GM18499 (cell line): ENCODE data around the gene PLD3.
"Not testable (repeated sequence)": the region's sequence is repeated elsewhere in the genome, so short reads cannot be mapped to it uniquely, and the experiment has no call there.

ENCODE experiments used
- ATAC-seq: cut with Tn5 transposase; IDR thresholded peaks from one replicate; pipeline ENCODE4 v1.9.1; 2021; ENCODE audit warnings: moderate number of reproducible peaks; ENCODE audit not compliant: insufficient read depth, unreplicated experiment

PLD3 gene

DNA sequence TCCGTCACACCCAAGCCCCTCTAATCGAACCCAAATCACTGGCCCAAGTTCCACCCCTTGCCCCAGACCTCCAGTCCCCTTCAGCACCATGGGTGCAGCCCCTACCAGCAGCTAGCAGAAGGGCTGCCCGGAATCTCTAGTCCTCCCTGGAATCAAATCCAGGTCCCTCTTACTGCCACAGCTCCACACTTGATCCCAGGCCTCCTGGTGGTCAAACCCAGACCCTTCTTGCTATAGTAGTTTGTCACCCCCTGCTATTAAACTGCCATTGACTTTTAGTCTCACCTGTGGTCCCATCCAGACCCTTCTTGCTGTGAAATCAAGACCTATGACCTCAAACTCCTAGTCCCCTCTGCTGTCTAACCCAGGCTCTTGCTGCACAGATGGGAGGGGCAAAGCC, 32.8 kb downstream of the PLD3 start:
- no peak for ATAC-seq

DNA sequence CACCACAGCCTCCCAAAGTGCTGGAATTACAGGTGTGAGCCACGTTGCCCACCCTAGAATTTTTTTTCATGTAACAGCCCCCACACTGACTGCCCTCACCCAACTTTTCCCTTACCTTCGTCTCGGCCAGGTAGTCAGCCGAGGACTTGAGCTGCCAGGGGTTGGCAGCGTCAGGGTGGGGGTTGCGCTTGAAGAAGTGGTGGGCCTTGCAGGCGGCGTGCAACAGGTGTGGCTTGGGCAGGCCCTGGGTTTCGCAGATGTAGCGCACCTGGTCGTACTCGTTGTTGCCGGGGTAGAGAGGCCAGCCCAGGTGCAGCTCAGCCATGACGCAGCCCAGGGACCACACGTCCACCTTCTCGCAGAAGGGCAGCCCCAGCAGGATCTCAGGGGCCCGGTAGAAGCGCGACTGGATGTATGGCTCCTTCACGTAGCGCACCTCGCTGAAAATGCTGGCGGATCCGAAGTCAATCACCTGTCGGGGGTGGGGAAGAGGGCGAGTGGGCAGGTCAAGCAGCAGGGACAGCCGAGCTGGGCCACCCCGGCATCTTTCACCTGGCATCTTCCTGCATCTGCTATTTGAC, 35.3 kb downstream of the PLD3 start:
- no peak for ATAC-seq

DNA sequence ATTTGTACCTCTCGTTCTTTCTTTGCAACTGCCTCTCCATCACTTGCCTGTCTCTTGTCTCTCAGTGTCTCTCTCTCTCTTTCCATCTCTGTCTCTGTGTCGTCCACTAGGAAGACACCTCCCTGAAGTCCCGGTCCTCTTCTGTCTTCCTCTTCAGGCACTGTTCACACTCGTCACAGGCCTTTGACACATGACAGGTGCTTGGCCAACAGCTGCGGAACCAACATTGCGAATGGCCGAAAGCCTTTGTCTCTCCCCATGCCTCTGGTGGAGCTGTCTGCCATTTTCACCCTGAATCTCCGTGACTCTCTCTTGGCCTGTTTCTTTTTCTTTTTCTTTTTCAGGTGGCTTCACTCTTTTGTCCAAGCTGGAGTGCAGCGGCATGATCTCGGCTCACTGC, 38.7 kb downstream of the PLD3 start:
- no peak for ATAC-seq

DNA sequence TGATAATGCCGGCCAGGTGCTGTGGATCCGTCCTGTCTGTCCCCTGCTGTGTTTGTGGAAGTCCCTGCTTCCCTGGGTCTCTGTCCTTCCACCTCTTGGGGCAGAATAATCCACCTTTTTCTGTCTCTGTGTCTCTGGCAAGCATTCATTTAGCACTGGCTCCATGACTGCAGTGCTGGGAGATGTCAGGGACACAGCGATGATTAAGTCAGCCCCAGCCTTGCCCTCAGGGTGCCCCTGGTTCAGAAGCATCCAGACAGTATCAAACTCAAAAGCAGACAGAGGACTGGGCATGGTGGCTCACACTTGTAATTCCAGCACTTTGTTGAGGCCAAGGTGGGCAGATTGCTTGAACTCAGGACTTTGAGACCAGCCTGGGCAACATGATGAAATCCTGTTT, 40.0 kb downstream of the PLD3 start:
- ATAC-seq = no peak

DNA sequence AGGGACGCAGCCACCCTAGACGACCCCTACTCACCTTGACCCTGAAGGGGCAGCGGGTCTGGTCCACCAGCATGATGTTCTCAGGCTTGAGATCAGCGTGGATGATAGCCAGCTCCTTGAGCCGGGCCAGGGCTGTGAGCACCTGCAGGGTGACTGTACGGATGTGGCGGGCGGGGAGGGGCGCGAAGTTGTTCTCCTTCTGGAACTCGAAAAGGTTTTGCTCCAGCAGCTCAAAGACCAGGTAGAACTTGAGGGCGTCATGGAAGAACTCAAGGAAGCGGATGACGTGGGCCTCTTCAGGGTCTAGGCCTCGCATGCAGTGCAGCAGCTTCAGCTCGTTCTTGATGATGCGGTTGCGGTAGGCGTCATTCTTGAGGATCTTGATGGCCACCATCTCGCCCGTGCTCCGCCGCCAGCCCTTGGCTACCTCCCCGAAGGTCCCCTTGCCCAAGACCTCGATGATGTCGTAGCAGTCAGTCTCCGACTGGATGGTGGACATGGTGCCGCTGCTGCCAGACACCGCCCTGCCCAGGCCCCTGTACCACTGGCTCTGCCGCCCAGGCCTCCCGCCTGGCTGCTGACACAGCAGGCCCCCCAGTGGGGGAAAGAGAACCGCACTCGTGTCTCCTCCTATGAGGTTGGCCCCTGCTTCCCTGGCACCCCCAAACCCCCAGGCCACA, 41.0 kb downstream of the PLD3 start:
- no peak for ATAC-seq

DNA sequence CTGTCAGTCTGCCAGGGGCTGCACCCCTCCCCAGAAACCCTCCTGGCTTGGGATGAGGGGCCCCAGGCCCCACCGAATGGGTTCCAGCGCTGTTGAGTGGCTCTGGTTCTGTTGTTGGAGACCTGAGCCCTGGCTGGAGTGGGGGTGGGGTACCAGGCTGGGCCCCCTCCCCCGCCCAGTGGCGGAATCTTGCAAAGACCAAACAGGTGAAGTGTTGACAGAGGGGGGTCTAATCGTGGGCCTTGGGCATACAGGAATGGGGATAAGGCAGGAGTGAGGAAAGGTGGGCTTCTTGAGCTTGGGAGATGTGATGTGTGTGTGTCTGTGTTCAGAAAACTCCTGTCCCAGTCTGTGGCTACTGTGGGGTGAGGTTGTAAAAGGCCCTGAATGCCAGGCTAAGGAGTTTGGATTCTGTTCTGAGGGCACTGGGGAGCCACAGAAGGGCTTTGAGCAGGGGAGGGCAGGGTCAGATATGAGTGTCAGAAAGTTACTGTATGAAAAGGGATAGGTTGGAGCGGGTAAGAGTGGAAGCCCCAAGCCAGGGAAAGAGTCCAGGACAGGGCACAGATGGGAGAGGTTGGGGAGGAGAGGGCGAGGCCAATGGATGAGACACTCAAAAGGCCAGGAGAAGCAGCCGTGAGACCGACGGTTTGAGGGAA, 41.7 kb downstream of the PLD3 start, which contains the start of gene HIPK4:
Gene HIPK4, minus strand, starts transcription at position 98 of the 659 bp plus-strand sequence. CDS start 279 bp downstream, outside the sequence.
- ATAC-seq = no peak

DNA sequence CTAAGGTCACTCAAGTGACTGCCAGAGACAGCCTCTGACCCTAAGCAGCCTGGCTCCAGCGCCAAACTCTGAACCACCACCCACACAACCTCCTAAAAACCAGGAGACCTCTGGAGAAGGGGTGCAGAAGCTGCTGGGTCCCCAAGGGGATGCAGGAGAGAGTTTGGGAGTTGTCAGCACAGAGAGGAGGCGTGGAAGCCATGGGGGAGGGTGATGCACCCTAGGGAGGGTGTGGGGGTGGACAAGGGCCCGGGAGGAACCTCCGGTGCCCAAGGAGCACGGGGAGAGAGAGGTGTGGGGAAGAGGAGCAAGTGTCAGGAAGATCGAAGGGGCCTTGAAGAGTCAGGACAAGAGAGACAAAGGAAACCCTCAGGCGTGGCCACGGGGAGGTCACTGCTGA, 43.6 kb downstream of the PLD3 start:
- ATAC-seq = no peak

DNA sequence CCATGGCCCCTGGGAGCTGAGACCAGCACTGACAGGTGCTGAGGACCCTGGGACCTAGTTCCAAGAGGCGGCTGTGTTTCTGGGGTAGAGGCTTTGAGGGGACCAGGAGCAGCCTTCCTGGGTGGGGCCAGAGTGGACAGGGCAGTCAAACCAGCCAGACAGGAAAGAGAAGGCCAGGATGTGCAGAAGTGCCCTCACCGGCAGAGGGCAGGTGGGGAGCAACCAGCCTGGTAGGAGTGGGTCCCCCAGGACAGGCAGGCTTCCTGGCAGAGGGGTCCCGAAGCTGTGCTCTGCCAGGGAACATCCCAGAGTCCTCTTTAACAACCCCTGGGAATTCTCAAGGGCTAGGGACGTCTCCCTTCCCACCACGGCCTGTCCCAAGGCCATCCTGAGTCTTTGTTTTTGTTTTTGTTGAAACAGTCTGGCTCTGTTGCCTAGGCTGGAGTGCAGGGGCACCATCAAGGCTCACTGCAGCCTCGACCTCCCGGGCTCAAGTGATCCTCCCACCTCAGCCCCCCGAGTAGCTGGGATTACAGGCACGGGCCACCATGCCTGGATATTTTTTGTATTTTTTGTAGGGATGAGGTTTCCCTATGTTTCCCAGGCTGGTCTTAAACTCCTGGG, 44.5 kb downstream of the PLD3 start:
- ATAC-seq = no peak

DNA sequence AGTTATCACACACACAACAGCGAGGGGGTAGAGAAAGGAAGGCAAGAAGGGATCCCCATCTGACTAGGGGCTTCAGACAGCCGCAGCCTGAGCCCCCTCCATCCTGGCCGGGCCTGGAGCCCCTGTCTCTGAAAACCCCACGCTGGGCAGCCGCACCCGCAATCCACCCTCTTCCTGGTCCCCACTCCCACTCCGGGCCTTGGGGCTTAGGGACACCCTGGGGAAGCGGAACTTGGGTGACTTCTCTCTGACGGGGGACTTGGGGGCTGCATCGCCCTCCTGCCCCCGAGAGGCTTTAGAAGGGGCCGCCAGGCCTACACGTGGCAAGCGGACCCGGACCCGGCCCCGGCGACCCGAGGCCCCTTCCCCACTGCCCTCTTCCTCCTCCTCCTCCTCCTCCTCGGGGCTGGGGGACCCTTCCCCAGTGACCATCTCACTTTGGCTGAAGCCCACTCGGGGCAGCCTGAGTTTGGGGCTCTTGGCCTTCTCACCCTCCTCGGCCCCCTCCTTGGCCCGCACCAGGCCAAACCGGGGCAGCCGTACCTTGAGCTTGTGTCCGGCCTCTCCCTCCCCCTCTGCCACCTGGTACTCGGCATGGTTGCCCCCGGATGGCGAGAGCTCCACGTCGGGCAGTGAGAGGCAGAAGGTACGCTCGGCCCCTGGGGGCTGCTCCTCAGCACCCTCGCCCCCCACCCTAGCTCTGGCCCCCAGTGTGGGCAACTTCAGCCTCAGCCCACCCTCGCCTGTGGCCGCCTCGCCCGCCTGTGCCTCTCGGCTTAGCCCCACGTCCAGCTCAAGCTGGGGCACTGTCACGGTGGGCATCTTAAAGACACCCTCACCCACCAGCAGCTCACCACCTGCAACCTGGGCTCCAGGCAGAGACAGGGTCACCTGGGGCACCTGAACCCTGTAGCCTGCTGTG, 45.7 kb downstream of the PLD3 start:
- no peak for ATAC-seq

DNA sequence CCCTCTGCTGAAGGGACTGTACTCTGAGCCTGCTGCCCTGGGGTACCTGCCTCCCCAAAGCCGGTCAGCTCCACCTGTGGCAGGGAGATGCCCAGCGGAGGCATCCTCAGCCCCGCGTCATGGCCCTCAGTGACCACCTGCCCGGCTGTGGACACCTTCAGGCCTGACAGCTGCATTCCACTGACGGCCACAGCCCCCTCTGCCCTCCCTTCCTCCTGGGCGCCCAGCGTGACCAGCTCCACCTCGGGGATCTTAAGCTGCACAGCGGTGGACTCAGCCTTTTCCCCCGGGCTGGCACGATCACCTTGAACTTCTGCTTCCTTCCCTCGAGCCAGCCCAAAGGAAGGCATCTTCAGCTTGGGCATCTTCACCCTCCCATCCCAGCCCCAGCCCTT, 46.3 kb downstream of the PLD3 start:
- ATAC-seq = no peak

DNA sequence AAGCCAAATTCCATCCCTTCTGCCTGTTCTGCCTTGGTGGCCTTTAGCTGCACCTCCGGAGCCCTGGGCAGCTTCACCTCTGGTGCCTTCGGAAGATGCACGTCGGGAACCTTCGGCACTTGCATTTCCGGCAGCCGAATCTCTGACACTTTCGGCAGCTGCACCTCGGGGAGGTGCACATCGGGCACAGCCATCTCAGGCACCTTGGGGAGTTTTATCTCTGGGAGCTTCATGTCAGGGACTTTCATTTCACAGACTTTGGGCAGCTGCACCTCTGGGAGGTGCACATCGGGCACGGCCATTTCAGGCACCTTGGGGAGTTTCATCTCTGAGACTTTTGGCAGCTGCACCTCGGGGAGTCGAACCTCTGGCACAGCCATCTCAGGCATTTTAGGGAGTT, 47.5 kb downstream of the PLD3 start:
- no peak for ATAC-seq

DNA sequence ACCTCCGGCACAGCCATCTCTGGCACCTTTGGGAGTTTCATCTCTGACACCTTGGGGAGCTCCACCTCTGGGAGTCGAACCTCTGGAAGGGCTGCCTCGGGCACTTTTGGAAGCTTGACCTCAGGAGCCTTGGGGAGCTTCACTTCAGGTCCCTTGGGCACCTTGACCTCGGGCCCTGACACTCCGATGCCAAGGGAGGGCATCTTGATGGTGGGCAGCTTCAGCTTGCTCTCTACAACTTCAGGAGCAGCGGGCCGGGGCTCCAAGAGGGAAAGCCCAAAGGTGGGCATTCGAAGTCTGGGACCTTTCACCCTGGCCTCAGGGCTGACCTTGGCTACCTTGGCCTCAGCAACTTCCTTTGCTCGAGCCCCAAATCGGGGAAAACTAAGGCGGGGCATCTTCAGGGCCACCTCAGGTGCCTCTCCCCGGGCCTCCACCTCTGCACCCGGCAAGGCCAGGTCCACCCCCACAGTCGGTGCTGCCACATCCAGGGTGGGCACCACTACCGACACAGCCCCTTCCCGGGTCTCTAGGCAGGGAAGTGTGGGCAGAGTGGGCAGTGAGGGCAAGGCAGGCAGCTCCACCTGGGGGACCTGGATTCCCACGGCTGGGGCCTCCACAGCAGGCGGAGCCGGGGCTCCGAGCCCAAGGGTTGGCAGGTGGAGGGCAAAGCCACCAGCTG, 48.5 kb downstream of the PLD3 start:
- no peak for ATAC-seq

DNA sequence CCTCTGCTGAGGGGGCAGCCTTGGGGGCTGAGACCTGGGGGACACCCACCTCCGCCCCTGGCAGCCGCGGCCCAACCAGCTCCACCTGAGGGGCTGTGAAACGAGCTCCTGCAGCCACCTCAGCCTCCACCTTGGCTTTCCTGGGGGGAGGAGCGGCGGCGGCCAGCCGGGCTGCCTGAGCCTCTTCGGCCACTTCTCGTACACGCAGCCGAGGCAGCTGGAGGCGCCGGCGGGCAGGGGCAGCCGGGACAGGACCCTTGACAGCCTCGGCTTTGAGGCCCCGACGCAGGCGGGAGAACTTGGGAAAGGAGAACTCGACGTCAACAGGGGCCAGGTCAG, 49.0 kb downstream of the PLD3 start:
- no peak for ATAC-seq

DNA sequence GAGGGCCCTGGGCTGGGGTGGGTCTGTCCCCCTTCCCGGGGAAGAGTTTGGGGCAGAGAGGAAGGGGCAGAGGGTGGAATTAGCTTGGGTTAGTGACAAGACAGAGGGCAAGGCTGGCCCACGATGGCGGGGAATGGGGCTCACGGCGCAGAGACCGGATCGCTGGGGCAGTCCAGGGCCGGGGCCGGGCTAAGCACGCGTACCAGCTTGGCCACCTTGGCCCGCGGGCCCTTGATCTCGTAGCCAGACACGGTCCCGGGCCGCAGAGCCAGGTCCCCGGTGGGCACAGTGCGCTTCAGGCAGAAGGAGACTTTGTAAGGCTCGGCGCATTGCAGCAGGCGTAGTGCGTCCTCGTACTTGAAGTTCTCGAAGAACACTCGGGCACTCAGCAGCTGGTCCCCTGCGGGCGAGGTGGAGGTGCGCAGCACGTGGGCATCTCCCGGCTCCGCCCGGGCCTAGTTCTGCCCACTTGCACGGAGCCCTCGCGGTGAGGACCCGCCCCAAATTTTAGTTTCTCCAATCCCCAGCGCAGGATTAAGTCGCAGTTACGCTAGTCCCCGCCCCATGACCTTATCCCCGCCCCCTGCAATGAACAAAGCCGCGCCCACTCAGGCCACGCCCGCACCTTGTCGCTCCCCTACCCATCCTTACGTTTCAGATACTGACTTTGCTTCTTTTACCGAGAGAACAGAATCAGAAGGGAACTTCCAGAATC, 50.1 kb downstream of the PLD3 start:
- no peak for ATAC-seq

DNA sequence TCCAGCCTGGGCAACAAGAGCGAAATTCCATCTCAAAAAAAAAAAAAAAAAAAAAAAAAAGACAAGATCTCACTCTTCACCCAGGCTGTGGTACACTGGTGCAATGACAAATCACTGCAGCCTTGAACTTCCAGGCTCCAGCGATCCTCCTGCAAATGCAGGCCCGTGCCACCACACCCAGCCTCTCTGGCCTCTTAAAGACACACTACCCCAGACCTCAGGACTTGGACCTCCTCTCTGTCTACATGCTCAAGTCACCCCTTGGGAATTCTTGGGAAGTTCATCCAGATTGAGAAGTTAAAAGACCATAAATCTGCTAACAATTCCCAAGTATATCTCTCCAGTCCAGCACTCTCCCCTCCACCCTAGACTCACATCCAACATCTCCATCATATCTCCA, 52.1 kb downstream of the PLD3 start:
- no peak for ATAC-seq

DNA sequence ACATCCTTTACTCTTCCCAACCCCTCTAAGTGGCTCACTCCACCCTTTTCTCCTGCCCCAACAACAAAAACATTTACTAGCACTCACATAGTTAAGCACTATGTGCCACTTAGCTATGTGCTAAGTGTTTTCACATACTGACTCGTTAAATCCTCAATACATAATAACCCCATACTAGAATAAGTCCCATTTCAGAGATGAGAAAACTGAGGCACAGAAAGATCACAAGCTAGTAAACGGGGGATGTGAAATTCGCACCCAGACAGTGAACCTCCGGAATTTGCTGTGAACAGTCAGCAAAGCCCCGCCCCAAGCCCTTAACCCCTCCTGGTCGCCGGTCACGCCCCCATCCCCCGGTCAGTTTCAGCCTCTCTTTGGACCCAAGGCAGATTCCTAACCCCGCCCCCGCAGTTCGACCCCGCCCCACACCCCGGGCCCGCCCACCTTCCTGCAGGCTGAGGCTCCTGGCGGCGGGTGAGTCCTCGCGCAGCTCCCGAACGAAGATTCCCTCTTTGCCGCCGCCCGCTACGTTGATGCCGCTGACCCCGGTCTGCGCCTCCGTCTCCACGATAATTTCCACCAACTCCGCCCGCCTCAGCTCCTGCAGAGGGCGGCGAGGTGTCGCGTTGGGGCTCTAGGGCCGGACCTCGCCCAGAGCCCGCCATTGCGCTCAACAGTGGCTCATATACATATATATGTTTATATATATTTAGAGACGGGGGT, 54.9 kb downstream of the PLD3 start:
- no peak for ATAC-seq

DNA sequence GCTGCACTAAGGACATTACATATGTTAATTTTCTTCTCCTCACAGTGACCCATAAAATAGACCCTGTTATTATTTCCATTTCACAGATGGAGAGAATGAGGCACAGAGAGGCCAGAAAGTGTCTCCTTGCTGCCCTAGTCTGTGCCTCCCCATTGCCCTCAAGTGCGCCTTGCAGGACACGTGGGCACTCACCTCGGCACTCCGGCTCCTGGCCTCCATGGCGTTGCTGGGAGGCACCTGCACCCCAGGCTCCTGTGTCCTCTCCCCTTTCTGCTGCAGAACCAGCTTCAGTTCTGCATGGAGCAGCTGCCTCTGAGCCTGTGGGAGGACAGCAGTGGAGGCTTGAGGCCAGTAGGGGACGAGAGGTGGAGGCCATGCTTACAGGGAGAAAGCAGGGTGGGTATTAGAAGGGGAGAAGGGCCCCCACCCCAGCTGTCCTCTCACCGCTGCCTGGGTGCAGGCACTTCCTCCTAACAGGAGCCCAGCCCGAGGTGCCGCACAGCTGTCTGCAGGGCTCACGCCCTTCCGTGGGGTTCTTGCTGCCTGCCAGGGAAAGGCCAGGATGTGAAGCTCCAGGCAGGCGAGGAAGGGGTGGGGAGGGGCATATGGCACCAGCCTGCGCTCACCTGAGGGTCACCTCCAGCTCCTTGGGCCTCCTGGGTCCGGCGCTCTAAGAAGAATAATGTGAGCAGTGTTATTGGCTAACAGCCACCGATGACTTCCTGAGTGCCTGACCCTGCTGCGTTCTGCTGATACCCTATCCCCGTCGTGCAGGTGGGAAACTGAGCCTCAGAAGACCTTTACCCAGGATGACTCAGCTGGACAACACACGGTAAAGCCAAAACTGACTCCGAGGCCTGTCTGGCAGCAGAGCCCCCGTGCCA, 59.5 kb downstream of the PLD3 start:
- ATAC-seq = no peak

DNA sequence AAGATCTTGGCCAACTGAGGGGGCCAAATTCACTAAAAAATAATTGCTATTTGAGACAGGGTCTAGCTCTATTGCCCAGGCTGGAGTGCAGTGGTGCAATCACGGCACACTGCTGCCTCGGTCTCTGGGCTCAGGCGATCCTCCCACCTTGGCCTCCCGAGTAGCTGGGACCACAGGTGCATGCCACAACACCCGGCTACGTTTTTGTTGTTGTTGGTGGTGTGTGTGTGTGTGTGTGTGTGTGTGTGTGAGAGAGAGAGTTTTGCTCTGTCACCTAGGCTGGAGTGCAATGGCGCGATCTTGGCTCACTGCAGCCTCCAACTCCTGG, 60.1 kb downstream of the PLD3 start:
- not testable (repeated sequence) for ATAC-seq
